ENCODE data around the gene KLHDC8A. TPM values are rescaled to one million over a fixed set of nuclear protein-coding genes. Genes with fewer than 3 reads are reported as not detected.

Gene KLHDC8A
- total RNA-seq, 4 donors from 2014 or later = 0.88 to 14.1 (median 7.5) TPM; not detected in 1

DNA sequence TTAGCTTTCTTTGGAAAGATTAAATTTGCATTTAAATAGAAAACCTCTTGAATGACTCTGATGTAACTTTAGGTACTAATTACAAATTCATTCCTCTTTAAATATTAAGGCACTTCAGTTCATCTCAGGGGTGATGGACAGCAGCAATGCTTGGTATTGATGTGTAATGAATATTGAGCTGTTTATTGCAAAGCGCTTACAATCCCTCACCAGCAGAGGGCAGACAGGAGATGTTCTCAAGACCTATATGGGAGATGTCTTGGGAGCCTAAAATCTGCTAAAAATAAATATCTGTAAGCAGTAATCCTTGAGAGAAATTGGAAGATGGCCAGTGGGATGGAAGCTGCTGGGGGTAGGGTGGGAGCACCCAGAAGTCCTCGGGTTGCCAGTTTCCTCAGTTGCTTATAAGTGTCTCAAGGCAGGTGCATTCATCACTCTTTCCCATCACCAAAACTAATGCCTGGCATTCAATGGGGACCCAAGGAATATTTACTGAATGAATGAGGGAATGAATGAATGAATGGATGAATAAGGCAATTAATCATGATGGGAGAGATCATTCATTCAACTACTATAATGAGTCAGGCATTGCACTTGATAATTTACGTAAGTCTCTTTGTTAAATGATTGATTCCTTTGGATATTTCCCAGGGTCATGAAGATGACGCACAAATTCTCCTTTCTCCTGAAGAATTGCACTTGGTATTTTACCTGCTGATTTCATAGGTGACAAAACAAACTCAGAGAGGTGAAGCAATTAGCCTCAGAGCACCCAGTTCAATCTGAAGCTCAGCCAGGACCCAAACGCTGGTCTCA, 2.3 kb downstream of the KLHDC8A start:
- peak; percentile 49 to 71 for DNase-seq
- peak overlapping the region in 1 of 2 donors; percentile 41 for H3K4me3 ChIP-seq
- H3K9me3 ChIP-seq = no peaks in the 10 kb centered on the region
- TF ChIP-seq POLR2A (IDR thresholded peaks at IDR 0.05) = no peak
- TF ChIP-seq, protein P1, sequence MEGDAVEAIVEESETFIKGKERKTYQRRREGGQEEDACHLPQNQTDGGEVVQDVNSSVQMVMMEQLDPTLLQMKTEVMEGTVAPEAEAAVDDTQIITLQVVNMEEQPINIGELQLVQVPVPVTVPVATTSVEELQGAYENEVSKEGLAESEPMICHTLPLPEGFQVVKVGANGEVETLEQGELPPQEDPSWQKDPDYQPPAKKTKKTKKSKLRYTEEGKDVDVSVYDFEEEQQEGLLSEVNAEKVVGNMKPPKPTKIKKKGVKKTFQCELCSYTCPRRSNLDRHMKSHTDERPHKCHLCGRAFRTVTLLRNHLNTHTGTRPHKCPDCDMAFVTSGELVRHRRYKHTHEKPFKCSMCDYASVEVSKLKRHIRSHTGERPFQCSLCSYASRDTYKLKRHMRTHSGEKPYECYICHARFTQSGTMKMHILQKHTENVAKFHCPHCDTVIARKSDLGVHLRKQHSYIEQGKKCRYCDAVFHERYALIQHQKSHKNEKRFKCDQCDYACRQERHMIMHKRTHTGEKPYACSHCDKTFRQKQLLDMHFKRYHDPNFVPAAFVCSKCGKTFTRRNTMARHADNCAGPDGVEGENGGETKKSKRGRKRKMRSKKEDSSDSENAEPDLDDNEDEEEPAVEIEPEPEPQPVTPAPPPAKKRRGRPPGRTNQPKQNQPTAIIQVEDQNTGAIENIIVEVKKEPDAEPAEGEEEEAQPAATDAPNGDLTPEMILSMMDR (IDR thresholded peaks at IDR 0.05) = peak; percentile 74 to 86 (median 78)
- intact Hi-C loops (cut with DNase I; ENCODE audit: low total_unique reads) = no loop called here
- no peaks in the 10 kb centered on the region for H3K4me1 ChIP-seq
- no peak overlapping the region for H3K27ac ChIP-seq
- H3K27me3 ChIP-seq = no peaks in the 10 kb centered on the region
- no peaks in the 10 kb centered on the region for H3K36me3 ChIP-seq

DNA sequence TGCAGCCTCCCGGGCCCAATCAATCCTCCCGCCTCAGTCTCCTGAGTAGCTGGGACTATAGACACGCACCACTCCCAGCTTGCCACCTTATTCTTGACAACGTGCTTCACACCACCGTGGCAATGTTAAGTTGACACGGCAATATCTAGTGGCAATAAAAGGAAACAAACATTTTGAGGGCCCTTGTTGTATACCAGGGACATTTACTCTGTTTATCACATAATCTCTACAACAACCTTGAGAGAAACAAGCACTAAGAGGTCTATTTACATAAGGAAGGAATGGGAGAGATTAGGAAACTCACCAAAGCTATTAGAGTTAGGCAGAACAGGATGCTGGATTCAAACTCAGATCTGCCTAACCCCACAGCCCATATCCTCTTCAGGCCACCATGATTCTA, 3.1 kb downstream of the KLHDC8A start:
- Histone ChIP-seq H3K4me1 (no peaks in the 10 kb centered on the region), H3K27me3 (no peaks in the 10 kb centered on the region), H3K4me3 (no peak overlapping the region), H3K36me3 (no peaks in the 10 kb centered on the region), H3K9me3 (no peaks in the 10 kb centered on the region), H3K27ac (no peak overlapping the region)
- intact Hi-C loops (cut with DNase I; ENCODE audit: low total_unique reads) = no loop called here
- DNase-seq = no peak
- TF ChIP-seq POLR2A (IDR thresholded peaks at IDR 0.05) = no peak
- TF ChIP-seq, protein P1 (IDR thresholded peaks at IDR 0.05) = no peak

DNA sequence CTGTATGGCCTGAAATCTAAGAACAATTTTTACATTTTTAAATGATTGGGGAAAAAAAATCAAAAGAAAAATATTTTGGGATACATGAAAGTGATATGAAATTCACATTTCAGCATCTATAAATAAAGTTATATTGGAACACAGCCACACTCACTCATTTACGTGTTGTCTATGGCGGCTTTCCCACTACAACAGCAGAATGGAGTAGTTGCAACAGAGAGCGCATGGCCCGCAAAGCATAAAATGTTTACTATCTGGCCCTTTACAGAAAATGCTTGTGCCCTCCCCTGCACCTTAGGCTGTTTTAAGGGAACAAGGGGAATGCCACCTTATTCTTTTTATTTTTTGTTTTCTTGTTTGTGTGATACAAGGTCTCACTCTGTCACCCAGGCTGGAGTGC, 3.5 kb downstream of the KLHDC8A start:
- no peak for DNase-seq
- TF ChIP-seq, protein P1 (IDR thresholded peaks at IDR 0.05) = no peak
- TF ChIP-seq POLR2A (IDR thresholded peaks at IDR 0.05) = no peak
- intact Hi-C loops (cut with DNase I; ENCODE audit: low total_unique reads) = no loop called here
- no peak overlapping the region for H3K4me3 ChIP-seq
- H3K9me3 ChIP-seq = no peaks in the 10 kb centered on the region
- H3K4me1 ChIP-seq = no peaks in the 10 kb centered on the region
- no peak overlapping the region for H3K27ac ChIP-seq
- no peaks in the 10 kb centered on the region for H3K27me3 ChIP-seq
- no peaks in the 10 kb centered on the region for H3K36me3 ChIP-seq

DNA sequence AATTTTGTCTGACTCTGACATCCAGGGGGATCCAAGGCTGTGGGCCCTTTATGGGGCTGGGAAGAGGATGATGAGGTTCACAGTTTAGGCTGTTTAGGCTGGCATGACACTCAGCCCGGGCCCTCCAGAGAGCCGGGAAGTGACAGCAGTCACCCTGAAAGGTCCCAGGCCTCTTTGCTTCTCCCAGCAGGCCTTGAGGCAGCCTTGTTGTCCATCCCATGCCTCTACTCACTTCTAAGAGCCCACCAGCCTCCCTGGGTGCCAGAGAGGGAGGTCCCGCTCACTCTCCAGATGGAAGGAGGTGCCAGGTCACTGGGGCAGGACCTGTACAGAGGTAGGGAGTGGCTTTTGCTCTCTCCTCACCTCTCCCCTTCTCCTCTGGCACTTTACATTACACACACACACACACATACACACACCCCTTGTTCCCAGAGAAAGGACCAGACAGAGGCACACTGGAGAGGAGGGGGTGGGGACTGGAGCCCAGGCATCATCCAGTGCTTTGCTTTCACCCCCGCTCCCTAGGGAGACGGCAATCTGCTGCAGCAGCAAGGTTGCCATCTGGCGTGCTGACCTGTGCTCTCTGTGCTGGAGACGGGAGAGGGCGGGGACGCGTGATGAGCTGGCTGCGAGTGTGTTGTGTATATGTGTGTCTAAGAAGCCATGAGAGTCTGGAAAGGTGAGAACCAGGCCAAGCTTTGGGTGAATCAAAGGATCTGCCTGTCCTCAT, 4.6 kb downstream of the KLHDC8A start:
- Histone ChIP-seq H3K4me3 (no peak overlapping the region), H3K27me3 (no peaks in the 10 kb centered on the region), H3K9me3 (no peaks in the 10 kb centered on the region), H3K4me1 (no peaks in the 10 kb centered on the region), H3K27ac (no peak overlapping the region), H3K36me3 (no peaks in the 10 kb centered on the region)
- TF ChIP-seq, protein P1 (IDR thresholded peaks at IDR 0.05) = no peak
- DNase-seq = no peak
- intact Hi-C loops (cut with DNase I; ENCODE audit: low total_unique reads) = no loop called here

DNA sequence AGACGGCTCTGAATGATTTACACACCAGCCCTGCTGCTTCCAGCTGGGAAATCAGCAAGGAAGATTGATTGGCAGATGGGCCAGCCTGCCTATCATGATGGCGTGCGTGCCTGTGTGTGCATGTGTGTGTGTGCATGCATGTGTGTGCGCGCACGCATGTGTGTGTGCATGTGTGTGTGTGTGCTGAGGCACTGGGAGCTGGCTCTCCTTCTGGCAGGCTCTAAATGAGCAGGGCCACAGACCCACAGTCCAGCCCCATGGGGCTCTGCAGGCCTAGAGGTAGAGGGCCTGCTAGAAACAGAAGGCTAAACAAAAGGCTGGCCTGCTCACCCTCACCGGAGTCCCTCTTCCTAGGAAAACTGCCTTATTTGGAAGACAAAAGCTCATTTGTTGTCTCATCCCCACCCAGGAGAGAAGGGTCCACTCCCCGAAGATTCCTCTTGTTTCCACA, 6.0 kb downstream of the KLHDC8A start:
- no peak overlapping the region for H3K27ac ChIP-seq

More for the DNA sequence above, 6.0 kb downstream of the KLHDC8A start:
- H3K9me3 ChIP-seq = no peaks in the 10 kb centered on the region
- no peaks in the 10 kb centered on the region for H3K36me3 ChIP-seq
- DNase-seq = no peak
- H3K27me3 ChIP-seq = no peaks in the 10 kb centered on the region
- TF ChIP-seq, protein P1 (IDR thresholded peaks at IDR 0.05) = no peak
- TF ChIP-seq POLR2A (IDR thresholded peaks at IDR 0.05) = no peak
- no peaks in the 10 kb centered on the region for H3K4me1 ChIP-seq
- no peak overlapping the region for H3K4me3 ChIP-seq
- intact Hi-C loops (cut with DNase I; ENCODE audit: low total_unique reads) = no loop called here
